Activated CD4-positive, alpha-beta T cell treated with anti-CD3 and anti-CD28 coated beads, Interleukin-2, amount 50 U/mL, for 4 hours (primary cell): ENCODE data around the gene GPR141.

Source experiments
- DNase-seq, 2 experiments: peaks; one replicate each; pipeline ENCODE4 v3.0.0-alpha.2; 2020

The GPR141 gene

DNA sequence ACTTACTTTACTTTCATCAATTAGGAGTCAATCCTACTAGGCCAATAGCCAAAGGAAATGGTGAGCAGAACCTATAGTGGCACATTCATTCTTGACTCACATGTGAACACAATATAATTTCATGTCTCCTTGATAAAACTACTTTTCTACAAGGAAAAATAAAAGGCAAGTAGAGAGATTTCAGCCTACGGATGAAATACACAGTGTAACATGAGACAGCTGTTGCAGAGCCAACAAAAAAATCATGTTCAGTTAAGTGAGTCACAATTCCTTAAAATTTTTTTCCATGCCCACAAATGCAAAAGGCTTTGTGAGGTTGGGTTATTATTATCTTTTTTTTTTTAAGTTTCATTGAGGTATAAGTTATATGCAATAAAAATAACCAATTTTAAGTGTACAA lies 54.8 kb downstream of the GPR141 start:
- no peak for DNase-seq

DNA sequence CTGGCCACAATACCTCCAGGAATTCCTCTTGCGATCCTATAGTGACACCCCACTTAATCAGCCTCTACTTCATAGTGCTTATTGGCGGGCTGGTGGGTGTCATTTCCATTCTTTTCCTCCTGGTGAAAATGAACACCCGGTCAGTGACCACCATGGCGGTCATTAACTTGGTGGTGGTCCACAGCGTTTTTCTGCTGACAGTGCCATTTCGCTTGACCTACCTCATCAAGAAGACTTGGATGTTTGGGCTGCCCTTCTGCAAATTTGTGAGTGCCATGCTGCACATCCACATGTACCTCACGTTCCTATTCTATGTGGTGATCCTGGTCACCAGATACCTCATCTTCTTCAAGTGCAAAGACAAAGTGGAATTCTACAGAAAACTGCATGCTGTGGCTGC lies 56.8 kb downstream of the GPR141 start:
- no peak for DNase-seq

DNA sequence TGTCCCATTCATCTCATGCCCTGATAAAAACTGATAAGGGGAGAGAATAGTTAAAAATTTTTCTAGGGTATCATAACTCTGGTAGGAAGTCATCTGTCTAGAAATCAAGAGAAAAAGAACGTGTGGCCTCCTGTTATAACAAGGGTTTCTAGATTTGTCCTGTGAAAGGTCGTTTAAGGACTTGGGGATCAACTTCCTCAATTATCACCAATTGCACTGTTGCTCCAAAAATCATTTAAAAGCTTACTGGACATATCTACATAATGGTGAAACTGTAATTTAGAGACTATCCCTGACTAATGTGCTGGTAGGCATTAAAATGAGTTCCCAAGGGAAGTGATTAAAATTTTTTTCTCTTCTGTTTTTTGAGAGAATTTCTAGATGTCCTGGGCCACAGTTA lies 58.2 kb downstream of the GPR141 start:
- DNase-seq = no peak

GRCh38 chr7:37751096-37751495 lies 67.5 kb downstream of the GPR141 start:
- DNase-seq = no peak

DNA sequence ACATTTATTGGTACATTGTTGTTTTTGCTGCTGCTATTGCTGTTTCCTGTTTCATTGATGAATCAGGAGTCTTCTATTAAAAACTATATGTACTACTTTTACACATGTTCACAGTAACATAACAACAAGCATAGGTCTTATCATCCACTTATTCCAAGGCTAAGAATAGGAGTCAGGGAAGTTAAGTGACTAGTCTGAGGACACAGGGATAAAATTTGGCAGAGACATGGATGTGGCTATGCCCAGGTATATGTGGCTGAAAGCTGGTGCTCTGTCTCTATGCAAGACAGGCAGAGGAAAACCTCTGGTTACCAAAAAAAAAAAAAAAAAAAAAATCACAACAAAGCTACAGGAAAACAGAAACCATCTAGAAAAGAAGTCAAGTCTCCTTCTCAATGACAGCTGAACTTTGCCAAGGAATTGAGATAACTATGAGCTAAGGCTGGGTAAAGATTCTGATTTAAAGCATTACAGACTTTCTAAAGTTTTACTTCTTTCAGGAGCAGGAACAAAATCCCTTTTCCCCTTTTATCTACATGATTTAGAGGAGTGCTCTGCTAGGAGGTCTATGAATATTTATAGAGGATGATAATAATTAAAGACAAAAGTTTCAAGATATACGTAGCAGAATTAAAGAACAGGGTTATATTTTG lies 70.0 kb downstream of the GPR141 start:
- no peak for DNase-seq

GRCh38 chr7:37756797-37757551 lies 73.4 kb downstream of the GPR141 start:
- no peak for DNase-seq

DNA sequence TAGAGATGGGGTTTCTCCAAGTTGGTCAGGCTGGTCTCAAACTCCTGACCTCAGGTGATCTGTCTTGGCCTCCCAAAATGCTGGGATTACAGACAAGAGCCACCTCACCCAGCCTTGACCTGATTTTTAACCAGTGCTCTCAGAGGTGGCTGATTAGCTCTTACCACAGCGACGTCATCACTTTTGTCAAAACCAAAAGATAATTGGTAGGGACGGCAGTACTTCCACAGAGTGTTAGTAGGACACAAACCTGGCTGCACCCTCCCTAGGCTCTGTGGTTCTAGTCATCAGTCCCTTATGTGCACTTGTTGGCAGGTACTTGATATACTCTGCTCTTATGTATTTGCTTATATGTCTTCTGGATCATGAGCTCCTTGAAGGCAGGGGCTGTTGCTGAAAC lies 74.0 kb downstream of the GPR141 start:
- DNase-seq = no peak

GRCh38 chr7:37758501-37759045 lies 75.0 kb downstream of the GPR141 start:
- DNase-seq = no peak

DNA sequence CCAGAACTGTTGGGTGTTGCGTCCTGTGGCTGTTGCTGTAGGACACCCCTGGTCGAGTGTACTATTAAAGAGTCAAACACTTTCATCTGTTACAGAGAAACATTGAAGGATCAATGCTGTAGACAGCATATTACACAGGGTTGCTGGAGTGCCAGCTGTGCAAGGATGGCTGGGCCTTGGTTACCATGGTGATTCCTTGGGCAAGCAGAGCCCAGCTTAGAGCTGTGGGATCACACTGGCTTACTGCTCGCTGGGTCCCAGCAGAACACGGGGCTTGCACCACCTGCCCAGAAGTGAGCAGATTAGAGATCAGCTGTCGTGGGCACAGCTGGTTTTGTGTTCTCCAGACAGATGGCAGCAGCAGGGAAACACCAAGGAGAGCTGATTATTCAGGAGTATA lies 76.0 kb downstream of the GPR141 start:
- no peak for DNase-seq

GRCh38 chr7:37765421-37765829 lies 81.9 kb downstream of the GPR141 start:
- no peak for DNase-seq

GRCh38 chr7:37765872-37766525 lies 82.4 kb downstream of the GPR141 start:
- DNase-seq = no peak

DNA sequence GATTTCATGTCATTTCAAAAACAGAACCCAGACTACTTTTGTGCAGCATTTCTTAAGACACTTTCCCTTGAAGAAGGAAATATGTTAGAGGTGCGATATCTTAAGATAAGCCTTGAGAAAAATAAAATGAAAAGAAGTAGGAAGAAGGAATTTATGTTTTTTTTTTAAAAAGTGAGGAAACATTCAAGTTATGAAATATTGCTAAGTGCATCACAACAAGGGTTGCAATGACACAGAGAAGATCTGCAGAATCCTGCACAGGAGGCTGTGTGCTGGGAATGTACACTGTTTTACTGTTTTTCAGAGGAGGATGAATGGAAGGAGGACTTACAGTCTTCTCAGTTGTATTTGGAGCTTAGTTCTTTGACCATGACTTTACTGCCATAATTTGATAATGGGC lies 85.0 kb downstream of the GPR141 start:
- DNase-seq = no peak

- no peak for DNase-seq
These were observed 85.7 kb downstream of the GPR141 start for GRCh38 chr7:37769291-37769690.

DNA sequence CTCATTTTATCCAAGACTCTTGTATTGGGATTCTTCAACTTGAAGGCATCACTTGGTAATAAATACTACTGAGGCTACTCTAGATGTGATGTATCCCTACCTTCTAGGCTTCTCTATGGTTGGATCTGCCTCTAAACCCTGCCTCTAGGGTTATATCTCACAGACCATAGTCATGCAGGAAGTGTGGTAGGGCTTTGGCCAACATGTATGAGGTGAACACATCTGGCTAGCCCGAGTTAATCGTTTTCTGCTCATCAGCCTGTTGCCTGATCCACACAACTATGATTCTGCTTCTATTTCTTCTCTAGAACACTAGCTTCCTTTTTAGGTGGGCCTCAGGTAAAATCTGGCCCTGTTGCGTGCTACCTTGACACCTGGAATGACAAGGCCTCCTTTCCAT lies 86.2 kb downstream of the GPR141 start:
- DNase-seq = no peak

DNA sequence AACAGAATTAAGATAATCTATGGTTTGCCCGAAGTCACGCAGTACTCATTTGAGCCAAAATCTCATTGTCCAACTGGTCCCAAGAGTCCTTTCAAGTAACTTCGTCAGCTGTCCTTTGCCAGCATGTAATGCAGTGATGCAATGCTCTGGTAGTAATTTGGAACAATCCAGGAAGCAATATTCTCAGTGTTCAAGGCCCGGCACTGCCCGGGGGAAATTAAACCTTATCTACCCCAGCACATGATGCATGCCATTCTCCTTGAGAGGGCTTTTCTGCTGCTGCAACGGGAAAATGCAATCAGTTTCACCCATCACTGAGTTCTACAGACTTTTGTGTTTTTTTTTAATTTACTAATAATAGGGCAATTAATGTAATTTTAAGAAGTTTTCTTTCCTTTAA lies 87.3 kb downstream of the GPR141 start:
- DNase-seq = no peak

DNA sequence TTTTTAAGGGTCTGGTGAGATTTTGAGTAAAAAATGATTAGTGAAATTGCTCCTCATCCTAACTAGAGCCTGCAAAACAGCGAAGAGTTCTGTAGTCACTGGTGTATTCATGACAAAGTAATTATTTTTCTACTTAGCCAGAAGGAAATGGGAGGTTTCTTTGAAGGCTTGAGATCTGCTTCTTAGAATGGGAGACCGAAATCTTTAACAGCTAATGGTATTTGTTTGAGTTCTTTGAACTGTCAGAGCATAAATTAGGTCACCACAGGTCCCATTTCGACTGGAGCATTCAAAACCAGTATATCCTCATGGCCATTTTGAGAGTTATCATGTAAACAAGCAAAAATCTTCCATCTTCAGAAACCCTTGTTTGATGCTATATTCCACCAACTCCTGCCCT lies 87.8 kb downstream of the GPR141 start:
- DNase-seq = no peak

DNA sequence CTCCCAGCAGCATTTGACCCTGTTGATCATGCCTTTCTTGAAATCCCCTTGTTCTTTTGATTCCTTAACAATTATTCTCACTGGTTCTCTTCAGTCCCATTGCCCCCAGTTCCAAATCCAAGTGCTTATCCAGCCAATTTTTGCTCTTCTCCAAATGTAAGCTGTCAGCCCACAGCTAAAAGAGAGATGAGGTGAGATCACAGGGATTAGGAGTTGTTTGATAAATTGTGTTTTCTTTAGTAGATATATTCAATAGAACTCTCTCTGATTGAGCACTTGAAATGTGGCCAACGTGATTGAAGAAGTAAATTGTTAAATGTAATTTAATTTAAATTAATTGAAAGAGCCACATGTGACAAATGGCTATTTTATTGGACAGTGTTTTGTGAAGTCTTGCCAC lies 88.2 kb downstream of the GPR141 start:
- DNase-seq = no peak

- DNase-seq = no peak
These were observed 92.4 kb downstream of the GPR141 start for GRCh38 chr7:37775921-37776320.

DNA sequence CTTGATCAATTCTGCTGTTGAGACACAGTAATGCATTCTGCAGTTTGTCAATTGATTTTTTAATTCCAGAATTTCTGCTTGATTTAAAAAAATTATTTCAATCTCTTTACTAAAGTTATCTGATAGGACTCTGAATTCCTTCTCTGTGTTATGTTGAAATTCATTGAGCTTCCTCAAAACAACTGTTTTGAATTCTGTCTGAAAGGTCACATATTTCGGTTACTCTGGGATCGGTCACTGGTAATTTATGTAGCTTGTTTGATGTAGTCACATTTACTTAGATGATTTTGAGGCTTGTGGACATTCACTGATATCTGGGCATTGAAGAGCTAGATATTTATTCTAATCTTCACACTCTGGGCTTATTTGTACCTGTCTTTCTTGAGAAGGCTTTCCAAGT lies 97.6 kb downstream of the GPR141 start:
- DNase-seq = no peak

DNA sequence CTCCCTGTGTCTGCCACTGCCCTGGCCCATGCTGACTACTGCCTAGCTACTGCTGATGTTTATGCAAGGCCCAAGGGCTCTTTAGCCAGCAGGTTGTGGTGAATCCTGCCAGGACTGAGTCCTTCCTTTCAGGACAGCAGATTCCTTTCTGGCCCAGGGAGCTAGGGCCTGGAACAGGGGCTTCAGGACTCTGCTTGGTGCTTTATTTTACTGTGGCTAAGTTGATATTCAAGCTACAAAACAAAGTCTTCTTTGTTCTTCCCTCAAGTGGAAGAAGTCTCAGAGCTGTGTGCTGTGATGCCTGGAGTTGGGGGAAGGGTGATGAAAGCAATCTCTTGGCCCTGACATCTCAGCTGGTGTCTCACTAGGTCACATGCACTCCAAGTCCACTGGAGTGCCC lies 98.6 kb downstream of the GPR141 start:
- DNase-seq = no peak

GRCh38 chr7:37784015-37784414 lies 100.4 kb downstream of the GPR141 start:
- DNase-seq = no peak

DNA sequence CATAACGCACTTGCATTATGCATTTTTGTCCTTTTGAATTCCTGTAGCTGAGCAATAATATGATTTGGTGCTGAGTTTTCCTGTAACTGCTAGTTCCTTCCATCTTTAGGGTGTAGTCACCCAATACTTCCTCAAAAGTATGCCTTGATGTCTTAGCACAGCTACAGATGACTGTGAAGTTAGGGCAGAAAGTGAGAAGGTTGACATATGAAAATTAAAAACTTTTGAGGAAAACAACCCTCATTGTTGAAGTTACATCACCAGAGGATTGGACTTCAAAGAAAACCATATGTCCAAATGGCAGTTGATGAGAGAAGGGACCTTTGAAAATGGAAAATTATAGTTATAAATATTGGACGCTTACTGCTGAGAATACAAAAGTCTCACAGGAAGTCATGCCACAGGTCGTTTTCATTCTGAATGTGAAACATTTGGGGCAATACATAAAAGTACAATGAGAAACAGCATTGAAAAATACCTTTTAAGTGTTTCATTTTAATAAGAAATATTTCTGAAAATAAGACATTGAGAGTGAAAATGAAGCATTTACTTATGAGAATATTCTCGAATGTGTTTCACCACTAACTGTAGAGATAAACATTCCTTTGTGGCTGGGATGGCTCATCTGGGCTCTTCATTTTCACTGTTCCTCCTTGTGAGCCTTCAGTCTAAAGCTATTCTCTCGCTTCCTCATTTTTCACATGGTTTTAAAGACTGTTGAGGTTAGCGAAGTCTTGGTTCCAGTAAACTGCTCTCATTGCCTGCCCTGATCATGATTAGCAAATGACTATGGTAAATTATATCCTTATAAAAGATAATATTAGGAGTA lies 103.4 kb downstream of the GPR141 start:
- no peak for DNase-seq
